SK-N-MC (cell line): Measurements from ENCODE around the gene THRSP.
"Not testable (repeated sequence)": the region's sequence is repeated elsewhere in the genome, so short reads cannot be mapped to it uniquely, and the experiment has no call there.

Source experiments
- DNase-seq: peaks from one replicate; pipeline ENCODE4 v3.0.0-alpha.2; 2011; ENCODE audit warnings: low read depth, low spot score
- H3K27ac ChIP-seq: fragments of 200-600 bp; sonication (generic); 2 replicates; pipeline ENCODE4 v1.5.1; 2016; ENCODE audit warnings: mixed run types
- H3K36me3 ChIP-seq: fragments of 200-600 bp; sonication (generic); 2 replicates; pipeline ENCODE4 v1.6.1; 2017; ENCODE audit warnings: antibody characterized with exemption, low read length, mixed read lengths; ENCODE audit not compliant: insufficient read depth
- H3K4me3 ChIP-seq: fragments of 200-600 bp; sonication (generic); 2 replicates; pipeline ENCODE4 v1.5.1; 2016
- H3K9ac ChIP-seq: fragments of 200-600 bp; sonication (generic); 2 replicates; pipeline ENCODE4 v1.8.0; 2017; ENCODE audit warnings: mixed run types, mixed read lengths; ENCODE audit not compliant: insufficient read length
- H3K9me3 ChIP-seq: fragments of 200-600 bp; sonication (generic); 2 replicates; pipeline ENCODE4 v1.6.1; 2017; ENCODE audit warnings: low read depth, mild to moderate bottlenecking, antibody characterized with exemption, low read length, moderate library complexity, mixed read lengths
- EZH2 ChIP-seq: fragments of 200-600 bp; sonication (generic); IDR thresholded peaks from one replicate; pipeline ENCODE4 v1.6.1; 2017; ENCODE audit warnings: antibody characterized with exemption
- FOXP2 ChIP-seq: optimal IDR thresholded peaks from 2 replicates; pipeline ENCODE3; 2011; ENCODE audit warnings: mild to moderate bottlenecking, moderate library complexity; ENCODE audit not compliant: insufficient read depth; ENCODE audit errors: extremely low read length, control extremely low read depth
- POLR2AphosphoS5 ChIP-seq: IDR thresholded peaks from 2 replicates; pipeline ENCODE4 v1.6.1; 2012; ENCODE audit warnings: mild to moderate bottlenecking, low read depth, low read length, borderline replicate concordance

The THRSP gene

DNA sequence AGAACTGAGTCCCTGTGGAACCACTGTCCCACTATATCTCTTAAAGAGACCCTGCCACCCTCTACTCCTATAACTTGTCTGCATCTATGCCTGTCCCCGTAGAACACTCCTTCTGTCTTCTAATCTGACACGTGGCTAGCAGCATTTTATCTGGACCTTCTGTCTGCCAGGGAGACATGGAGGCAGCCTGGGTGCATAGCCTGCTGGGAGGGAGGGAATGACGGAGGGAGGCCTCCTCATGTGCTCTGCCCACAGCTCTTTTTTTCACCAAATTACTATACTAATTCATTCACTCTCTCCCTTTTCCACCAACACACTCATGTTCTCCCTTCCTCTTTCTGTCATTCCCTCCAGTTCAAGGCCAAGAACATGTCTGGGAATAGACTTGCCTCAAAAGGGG is 7.6 kb upstream of the THRSP start:
- no peaks in the 10 kb centered on the region for H3K9me3 ChIP-seq
- no peak overlapping the region for H3K27ac ChIP-seq
- no peak overlapping the region for H3K4me3 ChIP-seq
- H3K9ac ChIP-seq: no peak overlapping the region
- H3K36me3 ChIP-seq: no peaks in the 10 kb centered on the region
- no peak for DNase-seq
- no peak for TF ChIP-seq FOXP2
- no peak for TF ChIP-seq POLR2AphosphoS5
- TF ChIP-seq EZH2: no peak

DNA sequence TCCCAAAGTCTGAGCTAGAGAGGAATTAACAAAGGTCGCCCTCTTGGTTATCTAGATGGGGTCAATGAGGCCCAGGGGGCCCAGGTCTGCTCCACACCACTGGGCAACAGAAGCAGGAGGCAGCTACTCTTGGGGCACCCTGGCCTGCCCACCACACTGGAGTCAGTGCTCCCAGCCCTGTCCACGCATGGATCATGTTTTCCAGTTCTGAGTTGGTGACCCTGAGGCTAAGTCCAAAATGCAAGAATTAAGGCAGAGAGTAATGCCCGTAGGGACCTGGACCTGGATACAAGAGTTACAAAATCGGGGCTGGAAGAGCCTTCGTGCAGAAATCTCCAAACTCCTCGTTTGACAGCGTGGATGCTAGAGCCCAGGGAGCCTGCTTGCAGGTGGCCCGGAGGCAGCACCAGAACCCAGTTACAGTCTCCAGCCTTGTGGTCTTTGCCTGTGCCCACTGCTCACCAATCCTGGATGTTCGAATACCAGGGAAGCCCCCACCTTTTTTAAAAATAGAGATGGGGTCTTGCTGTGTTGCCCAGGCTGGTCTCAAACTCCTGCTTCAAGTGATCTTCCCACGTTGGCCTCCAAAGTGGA is 6.1 kb upstream of the THRSP start:
- no peaks in the 10 kb centered on the region for H3K36me3 ChIP-seq

DNA sequence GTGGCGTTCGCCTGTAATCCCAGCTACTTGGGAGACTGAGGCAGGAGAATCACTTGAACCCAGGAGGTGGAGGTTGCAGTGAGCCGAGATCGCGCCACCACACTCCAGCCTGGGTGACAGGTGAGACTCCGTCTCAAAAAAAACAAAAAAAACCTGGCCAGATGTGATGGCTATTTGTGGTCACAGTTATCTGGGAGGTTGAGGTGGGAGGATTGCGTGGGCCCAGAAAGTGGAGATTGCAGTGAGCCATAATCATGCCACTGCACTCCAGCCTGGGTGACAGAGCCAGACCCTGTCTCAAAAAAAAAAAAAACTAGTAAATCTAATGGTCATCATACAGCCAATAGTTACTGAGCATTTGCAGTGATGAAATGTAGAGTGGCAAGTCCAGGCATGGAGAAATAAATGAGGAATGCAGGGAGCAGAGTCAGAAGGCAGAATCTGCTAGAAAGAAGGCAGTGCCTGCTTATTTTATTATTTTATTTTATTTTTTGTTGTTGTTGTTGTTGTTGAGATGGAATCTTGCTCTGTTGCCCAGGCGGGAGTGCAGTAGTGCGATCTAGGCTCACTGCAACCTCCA is 3.8 kb upstream of the THRSP start:
- H3K9me3 ChIP-seq, H3K9ac ChIP-seq, H3K36me3 ChIP-seq, H3K4me3 ChIP-seq, DNase-seq, H3K27ac ChIP-seq: not testable (repeated sequence)

More for the DNA sequence above, 6.1 kb upstream of the THRSP start:
- no peak for TF ChIP-seq FOXP2
- TF ChIP-seq POLR2AphosphoS5: no peak
- no peak for TF ChIP-seq EZH2
- no peak overlapping the region for H3K4me3 ChIP-seq
- DNase-seq: no peak
- no peaks in the 10 kb centered on the region for H3K9me3 ChIP-seq
- no peak overlapping the region for H3K9ac ChIP-seq
- H3K27ac ChIP-seq: no peak overlapping the region

DNA sequence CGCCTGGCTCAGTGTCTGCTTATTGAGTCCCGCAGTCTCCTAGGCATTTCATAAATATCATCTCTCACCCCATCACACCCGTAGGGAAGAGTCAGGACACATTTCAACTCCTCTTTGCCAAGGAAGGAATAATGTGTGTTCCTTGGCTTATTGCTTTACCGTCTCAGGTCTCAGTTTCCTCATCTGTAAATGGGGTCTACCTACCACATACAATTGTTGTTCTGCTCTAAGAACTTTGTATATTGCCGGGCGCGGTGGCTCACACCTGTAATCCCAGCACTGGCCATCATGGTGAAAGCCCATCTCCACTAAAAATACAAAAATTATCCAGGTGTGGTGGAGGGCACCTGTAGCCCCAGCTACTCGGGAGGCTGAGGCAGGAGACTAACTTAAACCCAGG is 3.1 kb upstream of the THRSP start:
- no peaks in the 10 kb centered on the region for H3K36me3 ChIP-seq
- no peak for TF ChIP-seq POLR2AphosphoS5
- no peak for TF ChIP-seq EZH2
- TF ChIP-seq FOXP2: no peak
- no peaks in the 10 kb centered on the region for H3K9me3 ChIP-seq
- no peak overlapping the region for H3K9ac ChIP-seq
- DNase-seq: no peak
- H3K4me3 ChIP-seq: no peak overlapping the region
- no peak overlapping the region for H3K27ac ChIP-seq

DNA sequence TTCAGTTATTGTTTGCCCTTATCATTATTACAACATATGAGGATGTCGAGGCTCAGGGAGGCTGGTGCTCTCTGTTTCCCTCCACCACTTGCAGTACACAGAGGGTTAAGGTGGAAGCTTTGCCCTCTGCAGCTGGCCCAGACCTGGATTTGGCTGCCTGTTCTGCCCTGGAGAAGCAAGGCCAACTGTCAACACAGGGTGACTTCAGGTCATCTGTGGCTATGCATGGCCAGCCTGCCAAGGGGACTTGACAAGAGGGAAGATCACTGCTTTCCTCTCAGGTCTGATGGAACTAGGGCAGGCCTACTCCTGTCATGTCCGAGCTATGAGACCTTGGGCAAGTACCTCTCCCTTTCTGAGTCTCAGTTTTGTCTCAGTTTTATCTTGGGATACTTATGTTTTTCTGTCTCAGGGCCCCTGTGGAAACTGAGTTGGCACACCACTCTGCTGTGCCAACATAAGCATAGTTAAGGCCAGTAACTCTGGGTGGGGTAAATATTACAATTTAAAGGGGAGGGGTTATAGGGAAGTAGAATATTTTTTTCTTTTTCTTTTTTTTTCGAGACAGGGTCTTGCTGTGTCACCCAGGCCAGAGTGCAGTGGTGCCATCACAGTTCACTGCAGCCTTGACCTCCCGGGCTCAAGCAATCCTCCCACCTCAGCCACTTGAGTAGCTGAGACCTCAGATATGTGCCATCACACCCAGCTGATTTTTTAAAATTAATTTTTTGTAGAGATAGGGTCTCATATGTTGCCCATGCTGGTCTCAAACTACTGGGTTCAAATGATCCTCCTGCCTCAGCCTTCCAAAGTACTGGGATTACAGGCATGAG is 2.4 kb upstream of the THRSP start:
- no peak overlapping the region for H3K9ac ChIP-seq
- TF ChIP-seq FOXP2: no peak
- TF ChIP-seq POLR2AphosphoS5: no peak
- no peak for TF ChIP-seq EZH2
- no peak for DNase-seq
- no peak overlapping the region for H3K4me3 ChIP-seq
- H3K9me3 ChIP-seq: no peaks in the 10 kb centered on the region
- no peaks in the 10 kb centered on the region for H3K36me3 ChIP-seq
- H3K27ac ChIP-seq: no peak overlapping the region

DNA sequence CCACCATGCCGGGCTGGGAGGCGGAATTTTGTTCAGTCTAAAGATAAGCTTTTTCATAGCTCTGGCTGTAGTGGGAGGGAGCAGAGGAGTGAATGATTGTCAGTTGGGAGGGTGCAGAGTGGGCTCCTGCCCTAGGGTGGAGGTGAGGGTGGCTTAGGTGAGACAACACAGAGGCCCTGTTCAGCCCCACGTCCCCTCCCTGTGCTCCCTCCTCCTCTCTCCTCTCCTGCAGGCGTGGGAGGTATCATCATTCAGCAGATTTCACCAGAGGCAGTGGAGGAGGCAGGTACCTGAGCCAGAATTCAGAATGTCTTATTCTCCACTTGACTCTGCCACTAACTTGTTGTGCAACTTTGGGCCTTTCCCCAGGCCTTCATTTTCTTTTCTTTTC is 1.7 kb upstream of the THRSP start:
- TF ChIP-seq EZH2 (no peak), POLR2AphosphoS5 (no peak), FOXP2 (no peak)
- no peak overlapping the region for H3K4me3 ChIP-seq
- H3K36me3 ChIP-seq: no peaks in the 10 kb centered on the region
- H3K27ac ChIP-seq: no peak overlapping the region
- DNase-seq: no peak
- H3K9ac ChIP-seq: no peak overlapping the region
- H3K9me3 ChIP-seq: no peaks in the 10 kb centered on the region

DNA sequence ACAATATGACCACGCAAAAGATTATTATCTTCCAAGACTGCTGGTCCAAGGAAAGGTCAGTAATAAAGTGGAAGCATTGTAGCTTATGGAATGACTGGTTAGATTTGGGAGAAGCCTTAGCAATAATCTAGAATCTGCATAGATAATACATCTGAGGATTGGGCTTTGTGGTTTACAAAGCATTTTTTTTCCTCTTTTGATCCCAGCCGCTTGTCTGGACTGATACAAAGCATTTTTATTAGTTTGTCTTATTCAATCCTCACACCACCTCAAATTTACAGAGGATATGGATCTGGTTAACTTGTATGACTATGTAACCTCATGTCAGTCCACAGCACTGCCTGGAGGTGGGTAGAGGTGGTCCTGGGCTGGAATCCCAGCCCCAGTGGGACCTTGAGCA is 990 bp upstream of the THRSP start:
- Histone ChIP-seq H3K9me3 (no peaks in the 10 kb centered on the region), H3K36me3 (peaks cover 4% of the 10 kb centered on the region), H3K4me3 (no peak overlapping the region), H3K9ac (no peak overlapping the region), H3K27ac (no peak overlapping the region)
- no peak for TF ChIP-seq FOXP2
- TF ChIP-seq EZH2: no peak
- no peak for TF ChIP-seq POLR2AphosphoS5
- DNase-seq: no peak

DNA sequence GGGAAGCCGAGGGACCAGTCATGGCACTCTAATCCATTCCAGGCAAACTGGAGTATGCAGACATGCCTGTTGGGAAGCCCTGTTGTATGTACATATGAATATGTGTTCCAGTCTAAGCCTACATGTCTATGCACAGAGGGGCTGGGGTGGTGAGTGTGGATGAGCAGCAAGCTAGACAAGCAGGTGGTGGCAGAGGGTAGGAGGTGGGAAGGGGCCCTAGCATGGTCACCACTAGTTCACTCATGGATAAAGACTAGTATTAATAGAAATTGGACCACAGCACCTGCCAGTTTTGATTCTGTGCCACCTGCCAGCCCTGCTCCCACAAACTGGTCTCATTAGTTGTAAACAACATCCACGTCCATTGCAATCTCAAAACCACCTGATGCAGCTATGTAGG is 1.5 kb downstream of the THRSP start:
- Histone ChIP-seq H3K9me3 (no peaks in the 10 kb centered on the region), H3K36me3 (peaks cover 21% of the 10 kb centered on the region), H3K4me3 (no peak overlapping the region), H3K27ac (no peak overlapping the region), H3K9ac (no peak overlapping the region)
- DNase-seq: no peak
- TF ChIP-seq POLR2AphosphoS5 (no peak), EZH2 (no peak), FOXP2 (no peak)

DNA sequence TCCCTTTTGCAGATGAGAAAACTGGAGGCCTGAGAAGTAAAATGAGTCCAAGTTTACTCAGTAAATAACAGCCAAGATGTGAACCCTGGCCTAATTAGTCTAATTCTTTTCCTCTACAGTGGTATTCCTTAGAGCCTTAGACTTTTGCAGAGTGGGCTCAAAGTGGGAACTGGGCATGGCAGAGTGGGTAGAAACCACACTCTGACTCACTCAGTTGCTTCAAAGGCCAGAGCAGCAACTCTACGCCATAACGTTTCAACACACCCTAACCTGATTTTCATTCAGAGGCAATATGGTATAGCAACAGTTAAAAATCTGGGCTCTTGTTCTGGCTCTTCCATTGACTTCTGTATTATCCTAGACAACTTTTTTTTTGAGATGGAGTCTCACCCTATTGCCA is 2.8 kb downstream of the THRSP start:
- Histone ChIP-seq H3K4me3 (no peak overlapping the region), H3K36me3 (peaks cover 34% of the 10 kb centered on the region), H3K9ac (no peak overlapping the region), H3K27ac (no peak overlapping the region), H3K9me3 (no peaks in the 10 kb centered on the region)
- no peak for DNase-seq
- TF ChIP-seq POLR2AphosphoS5 (no peak), EZH2 (no peak), FOXP2 (no peak)
